Stomach (tissue), 9 donors: ENCODE results near the gene ZNF587. TPM values are rescaled to one million over a fixed set of nuclear protein-coding genes. Genes with fewer than 3 reads are reported as not detected.

Source experiments
- DNase-seq, 2 donors: peaks; one replicate each; pipeline versions ENCODE4 v3.0.0 to v3.0.0-alpha.2; 2013 to 2019
- H3K27ac ChIP-seq, 5 donors: fragments of 200-600 bp in 4 of 5; sonication (generic) in 4 of 5; one replicate each; pipeline ENCODE4 v1.5.1; 2013 to 2019; ENCODE audit warnings: mild to moderate bottlenecking in 1 of 5, moderate library complexity in 1 of 5
- H3K27me3 ChIP-seq, 3 donors: fragments of 200-600 bp; sonication (generic); one replicate each; pipeline ENCODE4 v1.5.1; 2017 to 2019; ENCODE audit warnings: mixed run types in 1 of 3
- H3K36me3 ChIP-seq, 4 donors: fragments of 200-600 bp; sonication (generic); 1 replicate in 3 of 4; 2 replicates in 1 of 4; pipeline ENCODE4 v1.5.1; 2016 to 2019
- H3K4me1 ChIP-seq, 4 donors: fragments of 200-600 bp; sonication (generic); one replicate each; pipeline ENCODE4 v1.5.1; 2016 to 2019
- H3K4me3 ChIP-seq, 4 donors: fragments of 200-600 bp; sonication (generic) in 3 of 4; one replicate each; pipeline ENCODE4 v1.5.1; 2016 to 2019; ENCODE audit warnings: mild to moderate bottlenecking in 1 of 4
- H3K9me3 ChIP-seq, 4 donors: fragments of 200-600 bp; sonication (generic); one replicate each; pipeline ENCODE4 v1.5.1; 2016 to 2019
- CTCF ChIP-seq, 7 experiments: fragments of 450-650 bp in 4 of 7; fragments of 200-600 bp in 3 of 7; sonication (generic) in 3 of 7; IDR thresholded peaks; one replicate each; pipeline ENCODE4 v1.5.1; 2016 to 2019; ENCODE audit warnings: antibody characterized with exemption in 7 of 7, control low read depth in 2 of 7, mild to moderate bottlenecking in 1 of 7
- EP300 ChIP-seq: sonication (generic); formaldehyde crosslinking; IDR thresholded peaks from one replicate; pipeline ENCODE4 v1.6.1; 2017; ENCODE audit warnings: antibody characterized with exemption
- POLR2A ChIP-seq, 4 donors: fragments of 450-650 bp; IDR thresholded peaks; one replicate each; pipeline ENCODE4 v1.6.1; 2016; ENCODE audit warnings: antibody characterized with exemption in 4 of 4, control low read depth in 2 of 4, mild to moderate bottlenecking in 1 of 4, moderate library complexity in 1 of 4
- POLR2AphosphoS5 ChIP-seq, 3 donors: sonication (generic); formaldehyde crosslinking; IDR thresholded peaks; one replicate each; pipeline ENCODE4 v1.6.1; 2016; ENCODE audit warnings: antibody characterized with exemption in 3 of 3
- WGBS, 5 donors: extraction: QIAGEN DNeasy Blood & Tissue Kit in 3 of 5; methylation state at CpG; one replicate each; pipeline versions ENCODE4 v1.1.5 to v1.1.7; 2013 to 2018; 5-methylcytosine and 5-hydroxymethylcytosine counted together
- intact Hi-C: fragments of 100-400 bp; cut with DNase I; formaldehyde crosslinking; loops from one replicate; pipeline ENCODE4 v1.15.1; 2023; ENCODE audit warnings: low total_unique reads
- polyA plus RNA-seq, 3 donors: library from polyadenylated mRNA; stranded (reverse); fragments of 200-250 nt; gene quantifications; one replicate each; pipeline ENCODE4 v1.2.3, GENCODE V29; 2013
- total RNA-seq, 5 donors: library from RNA; depleted of rRNA; stranded (reverse); fragments of >200 nt; gene quantifications; one replicate each; pipeline versions ENCODE4 v1.1.0 to v1.2.3, GENCODE V29; 2014 to 2016
- donor health status: healthy with polysubstance abuse.
- donor health status: Bipolar disorder and iron deficiency.
- donor health status: healthy.

Gene ZNF587
- total and polyA plus RNA-seq, 8 donors: 2.7 to 52.7 (median 22.1) TPM

GRCh38 chr19:57813919-57814504 lies 35.6 kb upstream of the ZNF587 start:
- intact Hi-C loops: no loop called here
- 11 to 24% (median 18%) methylated on average over 13 of the region's 13 CpGs for WGBS, 5 donors

GRCh38 chr19:57814505-57815246 lies 35.0 kb upstream of the ZNF587 start, which contains the start of gene ZNF552:
Gene ZNF552, minus strand, starts transcription at chr19:57814913. Its CDS starts 170 bp downstream, at chr19:57814743.
- Histone ChIP-seq H3K36me3 (peaks cover 13 to 29% (median 26%) of the 10 kb centered on the region in 4 donors), H3K27me3 (no peaks in the 10 kb centered on the region), H3K27ac (peak within 1 kb of the TSS; percentile 87 to 96 (median 93)), H3K4me1 (peaks cover 22 to 60% (median 45%) of the 10 kb centered on the region in 4 donors), H3K9me3 (no peaks in the 10 kb centered on the region), H3K4me3 (peak within 1 kb of the TSS; percentile 71 to 93 (median 82))
- TF ChIP-seq CTCF (IDR thresholded peaks at IDR 0.05) (no peak), POLR2AphosphoS5 (IDR thresholded peaks at IDR 0.05) (peak; percentile 61 to 99 (median 97)), POLR2A (IDR thresholded peaks at IDR 0.05) (peak in 2 of 4 donors; percentile 64 to 95), EP300 (no peak)
- intact Hi-C loops: no loop called here
- WGBS, 5 donors: 0 to 1% (median 1%) methylated on average over 36 to 50 of the region's 50 CpGs
- DNase-seq: peak; percentile 92 to 98

More at GRCh38 chr19:57813919-57814504, 35.6 kb upstream of the ZNF587 start:
- peaks cover 16 to 36% (median 33%) of the 10 kb centered on the region in 4 donors for H3K36me3 ChIP-seq
- peaks cover 23 to 63% (median 46%) of the 10 kb centered on the region in 4 donors for H3K4me1 ChIP-seq
- TF ChIP-seq EP300: no peak
- TF ChIP-seq CTCF (IDR thresholded peaks at IDR 0.05): no peak
- TF ChIP-seq POLR2AphosphoS5 (IDR thresholded peaks at IDR 0.05): no peak
- TF ChIP-seq POLR2A (IDR thresholded peaks at IDR 0.05): no peak
- H3K27ac ChIP-seq: peak overlapping the region; percentile 87 to 96 (median 93)
- no peaks in the 10 kb centered on the region for H3K9me3 ChIP-seq
- no peaks in the 10 kb centered on the region for H3K27me3 ChIP-seq
- peak in 1 of 2 donors; percentile 48 for DNase-seq
- peak overlapping the region; percentile 71 to 93 (median 82) for H3K4me3 ChIP-seq

GRCh38 chr19:57815247-57816075 lies 34.2 kb upstream of the ZNF587 start:
- Histone ChIP-seq H3K36me3 (peaks cover 5 to 21% (median 18%) of the 10 kb centered on the region in 4 donors), H3K27ac (peak overlapping the region; percentile 83 to 93 (median 89)), H3K4me1 (peaks cover 18 to 57% (median 43%) of the 10 kb centered on the region in 4 donors), H3K9me3 (no peaks in the 10 kb centered on the region), H3K4me3 (peak overlapping the region; percentile 71 to 93 (median 82)), H3K27me3 (no peaks in the 10 kb centered on the region)
- TF ChIP-seq POLR2A (IDR thresholded peaks at IDR 0.05): no peak
- no peak for TF ChIP-seq POLR2AphosphoS5 (IDR thresholded peaks at IDR 0.05)
- TF ChIP-seq CTCF (IDR thresholded peaks at IDR 0.05): no peak
- TF ChIP-seq EP300: no peak
- peak; percentile 56 to 75 for DNase-seq
- WGBS, 5 donors: 42 to 63% (median 56%) methylated on average over 9 to 17 of the region's 17 CpGs
- intact Hi-C loops: no loop called here

DNA sequence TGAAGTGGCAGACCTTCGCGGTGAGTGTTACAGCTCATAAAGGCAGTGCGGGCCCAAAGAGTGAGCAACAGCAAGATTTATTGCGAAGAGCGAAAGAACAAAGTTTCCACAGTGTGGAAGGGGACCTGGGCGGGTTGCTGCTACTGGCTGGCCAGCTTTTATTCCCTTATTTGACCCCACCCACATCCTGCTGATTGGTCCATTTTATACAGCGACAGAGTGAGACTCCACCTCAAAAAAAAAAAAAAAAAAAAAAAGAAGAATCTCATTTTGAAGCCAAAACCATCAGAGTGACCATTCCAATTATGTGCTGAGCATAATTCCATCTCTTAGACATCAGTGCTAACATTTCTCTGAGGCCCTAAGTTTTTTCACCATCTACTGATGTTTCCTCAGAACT lies 33.0 kb upstream of the ZNF587 start:
- H3K36me3 ChIP-seq: peaks cover 3 to 16% (median 12%) of the 10 kb centered on the region in 4 donors
- no peak for DNase-seq
- H3K27me3 ChIP-seq: no peaks in the 10 kb centered on the region
- intact Hi-C loops: no loop called here
- H3K9me3 ChIP-seq: no peaks in the 10 kb centered on the region
- TF ChIP-seq EP300 (no peak), CTCF (IDR thresholded peaks at IDR 0.05) (no peak), POLR2AphosphoS5 (IDR thresholded peaks at IDR 0.05) (no peak), POLR2A (IDR thresholded peaks at IDR 0.05) (no peak)
- WGBS, 5 donors: 85 to 94% (median 87%) methylated on average over 7 of the region's 7 CpGs
- peaks cover 24 to 58% (median 45%) of the 10 kb centered on the region in 4 donors for H3K4me1 ChIP-seq
- H3K27ac ChIP-seq: peak overlapping the region in 2 of 5 donors; percentile 89 to 93
- H3K4me3 ChIP-seq: no peak overlapping the region
